Kidney capillary endothelial cell (primary cell): Measurements from ENCODE around the gene PRUNE2.
A peak's percentile ranks its signal among the peaks of the same experiment; 100 is the strongest.
"Not testable (repeated sequence)": the region's sequence is repeated elsewhere in the genome, so short reads cannot be mapped to it uniquely, and the experiment has no call there.

ENCODE experiments used
- DNase-seq: peaks from one replicate; pipeline ENCODE4 v3.0.0-alpha.2; 2018; ENCODE audit warnings: low spot score

Gene PRUNE2

GRCh38 chr9:76859860-76860259, 46.1 kb downstream of the PRUNE2 start:
- DNase-seq, result no peak

- DNase-seq, result not testable (repeated sequence)
Observed at GRCh38 chr9:76858248-76858647, 47.7 kb downstream of the PRUNE2 start.

- no peak for DNase-seq
Observed at GRCh38 chr9:76856016-76856415, 49.9 kb downstream of the PRUNE2 start.

- no peak for DNase-seq
Observed at GRCh38 chr9:76855015-76855414, 50.9 kb downstream of the PRUNE2 start.

- DNase-seq, result no peak
Observed at GRCh38 chr9:76852026-76852425, 53.9 kb downstream of the PRUNE2 start.

GRCh38 chr9:76846297-76846696, 59.6 kb downstream of the PRUNE2 start:
- DNase-seq, result no peak

- DNase-seq, result no peak
Observed at GRCh38 chr9:76845254-76845653, 60.7 kb downstream of the PRUNE2 start.

GRCh38 chr9:76835571-76836283, 70.2 kb downstream of the PRUNE2 start:
- DNase-seq, result no peak

GRCh38 chr9:76828447-76828846, 77.5 kb downstream of the PRUNE2 start:
- no peak for DNase-seq

GRCh38 chr9:76827296-76828080, 78.4 kb downstream of the PRUNE2 start:
- no peak for DNase-seq

- no peak for DNase-seq
Observed at GRCh38 chr9:76820431-76820830, 85.5 kb downstream of the PRUNE2 start.

- DNase-seq, result peak; percentile 87
Observed at GRCh38 chr9:76818271-76818670, 87.6 kb downstream of the PRUNE2 start.

GRCh38 chr9:76817489-76817888, 88.4 kb downstream of the PRUNE2 start:
- DNase-seq, result no peak

- no peak for DNase-seq
Observed at GRCh38 chr9:76812591-76812990, 93.3 kb downstream of the PRUNE2 start.

GRCh38 chr9:76810377-76810957, 95.4 kb downstream of the PRUNE2 start:
- DNase-seq, result peak; percentile 59

- DNase-seq, result peak; percentile 8
Observed at GRCh38 chr9:76808636-76809035, 97.3 kb downstream of the PRUNE2 start.

- no peak for DNase-seq
Observed at GRCh38 chr9:76803762-76804161, 102.2 kb downstream of the PRUNE2 start.

GRCh38 chr9:76803083-76803482, 102.8 kb downstream of the PRUNE2 start:
- DNase-seq, result no peak

- DNase-seq, result no peak
Observed at GRCh38 chr9:76800901-76801300, 105.0 kb downstream of the PRUNE2 start.

- no peak for DNase-seq
Observed at GRCh38 chr9:76799473-76799872, 106.4 kb downstream of the PRUNE2 start.

- DNase-seq, result no peak
Observed at GRCh38 chr9:76798527-76798926, 107.4 kb downstream of the PRUNE2 start.

- no peak for DNase-seq
Observed at GRCh38 chr9:76796296-76796695, 109.6 kb downstream of the PRUNE2 start.

- no peak for DNase-seq
Observed at GRCh38 chr9:76793784-76794431, 112.0 kb downstream of the PRUNE2 start.
